Umbilical cord (tissue), 2 donors: ENCODE results near the gene DGCR2. TPM values are rescaled to one million over a fixed set of nuclear protein-coding genes. Genes with fewer than 3 reads are reported as not detected.
"Not testable (repeated sequence)": the region's sequence is repeated elsewhere in the genome, so short reads cannot be mapped to it uniquely, and the experiment has no call there.

Experiments
- DNase-seq: peaks from one replicate; pipeline ENCODE4 v3.0.0-alpha.2; 2015; ENCODE audit warnings: low spot score
- total RNA-seq: library from RNA; depleted of rRNA; stranded (reverse); fragments of >200 nt; gene quantifications from one replicate; pipeline ENCODE4 v1.2.3, GENCODE V29; 2014; ENCODE audit warnings: low replicate concordance; ENCODE audit not compliant: insufficient read depth

DGCR2 gene
- total RNA-seq, 1 donor from 2014 or later: 47.4 TPM

DNA sequence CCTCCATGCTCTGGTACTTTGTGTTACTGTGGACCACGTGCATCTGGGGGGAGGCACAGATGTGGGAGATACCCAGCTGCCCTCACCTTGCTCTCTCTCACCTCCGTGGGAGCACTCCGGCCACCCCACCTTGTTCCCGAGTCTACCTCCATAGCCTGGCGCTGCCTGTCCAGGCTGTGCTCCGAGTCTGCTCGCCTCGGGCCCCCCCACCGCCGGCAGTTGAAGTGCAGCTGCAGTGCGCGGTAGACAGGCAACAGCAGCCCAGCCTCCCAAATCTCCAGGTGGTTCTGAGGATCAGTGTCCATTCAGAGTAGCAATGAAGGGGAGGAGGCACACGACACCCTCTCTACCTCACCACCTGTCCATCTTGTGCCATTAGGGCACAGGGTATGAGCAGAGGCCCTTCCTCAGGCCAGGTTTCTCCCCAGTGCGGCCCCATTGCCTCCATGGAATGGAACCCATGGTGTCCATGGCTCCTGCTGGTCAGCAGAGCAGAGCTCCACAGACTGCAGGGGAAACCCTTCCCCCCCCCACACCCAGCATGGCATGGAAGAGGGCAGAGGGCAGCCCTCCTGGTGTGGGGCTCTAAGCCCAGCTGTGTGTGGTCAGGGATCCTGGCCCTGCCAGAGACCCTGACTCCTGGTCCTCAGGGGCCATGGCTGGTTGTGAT is 89.2 kb downstream of the DGCR2 start:
- DNase-seq: not testable (repeated sequence)

DNA sequence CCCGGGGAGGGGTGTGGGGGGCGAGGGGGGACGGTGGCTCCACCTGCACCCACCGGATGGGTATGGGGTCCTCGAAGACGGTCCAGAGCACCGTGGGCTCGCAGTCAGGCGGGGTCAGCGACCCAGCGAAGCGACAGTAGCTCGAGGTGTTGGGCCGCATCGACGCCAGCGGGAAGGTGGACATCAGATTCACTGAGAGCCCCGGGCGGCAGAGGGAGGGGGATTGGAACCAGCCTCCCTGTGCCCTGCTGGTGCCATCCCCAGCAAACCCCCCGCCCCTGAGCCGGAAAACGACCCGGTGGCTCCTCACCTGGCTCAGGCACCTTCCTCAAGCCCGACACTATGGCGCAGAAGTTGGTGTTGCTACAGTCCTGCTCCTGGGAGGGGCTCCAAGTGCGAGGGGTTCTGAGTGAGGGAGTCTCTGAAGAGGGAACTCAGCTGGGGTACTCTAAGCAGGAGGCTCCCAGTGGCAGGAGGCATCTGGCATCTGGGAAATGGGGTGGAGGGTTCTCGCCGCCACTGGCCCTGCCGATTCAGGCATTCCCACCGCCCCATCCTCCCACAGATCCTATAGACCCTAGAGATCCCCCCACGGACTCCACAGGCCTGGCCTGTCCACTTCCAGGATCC is 89.9 kb downstream of the DGCR2 start:
- not testable (repeated sequence) for DNase-seq

DNA sequence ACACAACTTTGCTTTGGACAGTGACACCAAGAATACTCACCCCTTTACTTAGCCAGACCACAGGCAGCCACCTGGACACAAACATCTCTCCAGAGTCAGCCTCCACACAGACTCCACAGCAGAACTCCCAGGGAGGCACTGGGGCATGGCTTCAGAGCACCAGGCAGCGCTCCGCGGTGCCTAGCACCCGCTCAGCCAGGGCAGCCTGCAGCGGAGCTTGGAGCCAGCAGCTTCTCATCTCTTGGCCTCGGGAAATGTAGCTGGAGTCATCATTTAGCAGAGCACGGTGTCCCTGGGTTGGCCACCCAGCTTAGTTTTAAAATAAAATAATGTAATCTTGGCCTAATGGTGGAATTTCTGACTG is 91.3 kb downstream of the DGCR2 start:
- DNase-seq: not testable (repeated sequence)

DNA sequence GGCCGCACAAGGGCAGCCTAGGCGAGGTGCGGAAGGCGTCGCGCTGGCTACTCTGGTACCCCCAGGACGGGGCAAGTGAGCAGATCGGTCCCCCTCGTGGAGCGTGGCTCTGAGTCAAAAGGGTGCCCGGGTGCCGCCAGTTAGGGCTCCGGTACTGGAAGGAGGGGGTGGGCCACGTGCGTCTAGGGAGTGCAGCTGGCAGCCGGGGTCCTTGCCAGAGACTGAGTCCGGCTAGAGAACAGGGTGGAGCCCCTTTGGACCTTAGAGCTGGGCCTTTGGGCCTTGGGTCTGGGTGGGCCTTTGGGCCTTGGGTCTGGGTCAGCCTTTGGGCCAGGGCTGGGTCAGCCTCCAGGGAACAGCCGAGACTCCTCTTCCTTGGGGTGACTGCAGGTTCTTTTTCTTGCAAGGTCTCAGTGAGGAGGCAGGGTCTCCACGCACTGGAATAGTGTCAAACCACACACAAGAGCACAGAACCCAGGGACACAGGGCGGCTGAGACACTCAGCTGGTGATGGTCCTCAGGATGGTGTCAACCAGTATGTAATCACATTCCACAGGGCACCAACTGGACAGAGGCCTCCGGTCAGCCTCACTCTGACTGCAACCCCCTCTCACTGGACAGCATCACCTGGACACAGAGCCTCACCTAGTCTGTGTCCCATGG is 91.9 kb downstream of the DGCR2 start:
- not testable (repeated sequence) for DNase-seq

DNA sequence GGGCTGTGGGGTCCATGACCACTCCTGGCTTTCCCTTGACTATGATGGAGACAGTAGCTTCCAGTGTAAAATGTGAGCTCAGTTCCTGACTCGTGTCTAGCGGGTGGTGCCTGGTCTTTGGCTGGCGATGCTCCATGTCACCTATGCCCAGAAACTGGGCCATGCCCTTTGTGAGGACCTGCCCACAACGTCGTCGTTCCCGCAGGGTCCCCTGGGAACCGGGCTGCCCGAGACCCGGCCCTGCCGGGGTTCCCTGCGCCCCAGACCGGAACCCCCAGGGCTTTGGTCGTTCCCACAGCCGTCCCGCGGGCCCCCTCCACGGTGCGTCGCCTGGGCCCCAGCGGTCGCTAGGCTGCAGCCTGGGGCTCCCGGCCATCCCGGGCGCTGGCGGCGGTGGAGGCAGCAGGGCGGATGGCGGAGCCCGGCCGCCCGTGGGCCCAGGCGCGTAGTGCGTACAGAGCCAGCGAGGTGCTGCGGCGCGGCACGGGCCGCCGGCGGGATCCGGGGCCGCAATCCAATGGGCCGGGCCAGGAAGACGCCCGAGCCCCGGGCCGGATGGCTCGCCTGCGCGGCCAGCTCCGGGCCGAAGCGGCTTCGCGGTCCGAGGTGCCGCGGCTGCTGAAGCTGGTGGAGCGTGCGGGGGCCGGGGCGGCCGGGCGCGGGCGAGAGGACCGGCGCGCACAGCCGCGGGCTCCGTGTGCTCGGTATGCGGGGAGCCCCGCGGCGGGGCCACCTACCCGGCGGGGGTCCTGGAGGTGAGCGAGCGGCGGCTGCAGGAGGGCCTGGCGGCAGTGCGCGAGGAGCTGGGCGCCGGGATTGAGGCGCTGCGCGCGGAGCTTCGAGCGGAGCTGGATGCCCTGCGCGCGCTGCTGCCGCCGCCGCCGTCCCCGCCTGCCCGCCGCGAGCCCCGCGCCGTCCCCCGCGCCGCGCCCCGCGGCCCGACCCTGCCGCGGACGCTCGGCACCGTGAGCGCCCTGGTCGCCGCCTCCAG is 92.8 kb downstream of the DGCR2 start:
- DNase-seq: not testable (repeated sequence)

DNA sequence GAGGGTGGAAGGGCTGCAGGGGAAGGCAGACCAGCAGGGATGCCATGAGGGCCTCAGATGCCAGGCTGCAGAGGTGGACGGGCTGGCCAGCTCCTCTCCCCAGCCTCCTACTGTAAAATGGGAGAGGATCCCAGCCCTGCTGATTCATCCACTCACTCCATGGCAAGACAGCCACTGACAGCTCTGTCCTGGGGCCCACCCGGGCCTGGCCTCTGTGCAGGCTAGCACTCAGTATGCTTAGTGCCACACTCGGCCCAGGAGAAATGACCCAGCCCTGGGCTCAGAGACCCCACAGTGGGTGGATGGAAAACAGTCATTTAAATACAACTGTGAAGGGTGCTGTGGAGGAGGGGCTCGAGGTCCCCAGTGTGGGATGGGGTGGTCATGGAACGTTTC is 94.2 kb downstream of the DGCR2 start:
- not testable (repeated sequence) for DNase-seq

DNA sequence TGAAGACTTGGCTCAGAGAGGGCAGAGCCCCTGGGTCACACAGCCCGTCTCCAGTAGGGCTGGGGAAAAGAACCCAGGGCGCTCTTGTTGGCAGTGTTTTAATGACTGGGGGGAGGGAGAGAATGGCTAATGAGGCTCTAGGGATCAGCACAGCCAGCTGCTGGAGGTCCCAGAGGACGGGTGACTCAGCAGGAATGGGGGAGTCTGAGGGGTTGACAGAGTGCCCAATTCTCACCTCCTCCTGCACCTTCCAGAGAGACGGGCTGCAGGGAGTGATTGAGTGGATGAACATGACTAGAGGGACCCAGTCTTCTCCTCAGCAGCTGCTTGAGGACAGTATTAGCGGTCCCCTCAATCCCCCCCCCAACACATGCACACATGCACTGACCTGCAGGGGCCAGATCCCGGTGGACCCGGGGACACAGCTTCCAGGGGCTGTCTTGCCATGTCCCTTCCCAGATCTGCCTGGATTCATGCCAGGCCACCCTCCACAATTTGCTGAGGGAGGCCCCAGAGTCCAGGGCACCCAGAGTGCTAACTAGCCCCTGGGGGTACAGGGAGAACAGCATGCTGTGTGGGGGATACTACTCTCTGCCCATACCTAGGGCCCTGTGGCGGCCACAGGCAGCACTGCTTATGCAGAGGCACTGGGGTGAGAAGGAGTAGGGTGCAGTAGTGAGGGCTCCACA is 94.7 kb downstream of the DGCR2 start:
- not testable (repeated sequence) for DNase-seq

DNA sequence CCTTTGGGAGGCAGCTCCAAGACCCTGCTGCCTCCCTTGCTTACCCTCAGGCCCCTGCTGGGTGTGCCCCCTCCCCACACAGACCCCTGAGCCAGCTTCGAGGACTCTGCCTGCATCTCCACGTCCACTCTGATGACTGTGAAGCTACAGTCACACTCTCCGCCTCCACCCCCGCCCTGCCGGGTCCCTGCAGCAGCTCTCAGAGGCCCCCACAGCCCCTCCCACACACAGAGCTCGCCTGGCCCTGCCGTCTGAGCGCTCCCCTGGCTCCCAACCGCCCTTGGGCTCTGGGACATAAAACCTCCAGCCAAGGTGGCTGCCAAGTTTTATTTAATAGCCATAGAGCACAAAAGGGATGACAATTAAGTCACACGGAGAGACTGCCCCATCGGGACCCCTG is 96.1 kb downstream of the DGCR2 start:
- DNase-seq: not testable (repeated sequence)

DNA sequence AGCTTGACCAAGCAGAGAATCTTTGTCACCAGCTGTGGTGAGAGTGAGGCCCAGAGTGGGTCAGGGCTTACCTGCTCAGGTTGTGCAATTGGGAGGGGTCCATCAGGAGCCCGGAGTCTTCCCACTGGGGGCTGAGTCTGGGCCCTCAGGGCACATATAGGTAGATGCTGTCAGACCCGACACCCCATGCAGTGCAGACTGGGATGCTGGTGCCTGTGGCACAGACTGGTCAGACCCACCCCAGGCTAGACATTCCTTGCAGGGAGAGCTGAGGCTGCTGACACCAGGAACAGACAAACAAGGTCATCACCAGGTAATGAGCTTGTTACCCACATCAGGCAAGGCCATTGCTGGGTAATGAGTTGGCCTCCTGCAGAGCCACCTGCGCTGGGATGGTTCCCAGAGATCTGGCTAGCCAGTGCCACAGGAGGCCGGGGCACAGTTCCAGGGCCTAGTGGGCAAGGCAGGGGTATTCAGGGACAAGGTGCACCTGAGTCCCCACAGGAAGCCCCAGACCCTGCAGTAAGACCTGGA is 97.2 kb downstream of the DGCR2 start:
- not testable (repeated sequence) for DNase-seq

DNA sequence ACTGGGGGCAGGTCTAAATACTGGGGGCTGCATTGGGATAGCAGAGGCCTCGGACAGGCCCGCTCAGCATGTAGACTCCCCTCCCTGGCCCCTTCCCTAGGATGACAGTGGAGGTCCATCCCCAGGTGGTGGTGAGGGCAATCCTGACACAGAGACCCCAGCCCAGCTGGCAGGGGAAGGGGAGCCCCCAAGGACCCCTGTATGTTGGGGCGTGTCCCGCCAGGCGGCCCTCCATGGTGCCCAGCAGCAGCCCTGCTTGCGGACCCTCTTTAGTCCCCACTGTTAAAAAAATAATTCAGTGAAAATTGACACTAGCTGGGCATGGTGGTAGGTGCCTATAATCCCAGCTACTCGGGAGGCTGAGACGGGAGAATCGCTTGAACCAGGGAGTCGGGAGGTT is 98.3 kb downstream of the DGCR2 start:
- DNase-seq: not testable (repeated sequence)

DNA sequence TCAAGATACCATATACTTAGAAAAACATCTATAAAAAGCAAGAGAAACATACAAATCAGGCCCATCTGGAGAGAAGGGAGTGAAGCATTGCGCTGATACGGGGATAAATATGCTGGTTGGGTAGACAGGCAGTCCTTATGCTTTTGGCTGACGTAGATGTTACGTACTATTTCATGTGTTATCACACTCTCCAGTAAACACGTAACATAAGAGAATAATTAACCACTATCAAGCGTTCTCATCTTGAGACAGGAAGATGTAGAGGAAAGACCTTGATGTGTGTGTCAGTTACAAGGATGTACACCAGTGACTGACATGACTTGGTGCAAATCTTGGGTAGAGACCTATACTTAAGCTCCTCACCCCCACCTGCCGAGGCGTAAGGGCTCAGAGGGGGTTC is 99.5 kb downstream of the DGCR2 start:
- DNase-seq: no peak

DNA sequence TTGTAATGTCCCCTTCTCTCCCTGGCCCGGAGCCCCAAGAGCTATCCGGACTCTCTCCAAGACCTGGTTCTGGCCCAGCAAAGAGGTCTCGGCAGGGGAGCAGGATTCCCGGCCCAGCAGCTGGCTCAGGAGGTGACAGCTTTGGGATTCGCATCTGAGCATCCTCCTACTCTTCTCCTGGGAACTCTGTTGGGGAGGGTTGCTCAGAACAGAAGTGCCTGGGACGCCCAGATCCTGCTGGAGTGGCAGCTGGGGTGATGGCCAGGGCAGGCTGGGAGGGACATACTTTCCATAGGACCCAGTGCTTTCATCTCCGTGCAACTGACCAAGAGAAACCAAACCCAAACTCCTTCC is 102.6 kb downstream of the DGCR2 start:
- no peak for DNase-seq

DNA sequence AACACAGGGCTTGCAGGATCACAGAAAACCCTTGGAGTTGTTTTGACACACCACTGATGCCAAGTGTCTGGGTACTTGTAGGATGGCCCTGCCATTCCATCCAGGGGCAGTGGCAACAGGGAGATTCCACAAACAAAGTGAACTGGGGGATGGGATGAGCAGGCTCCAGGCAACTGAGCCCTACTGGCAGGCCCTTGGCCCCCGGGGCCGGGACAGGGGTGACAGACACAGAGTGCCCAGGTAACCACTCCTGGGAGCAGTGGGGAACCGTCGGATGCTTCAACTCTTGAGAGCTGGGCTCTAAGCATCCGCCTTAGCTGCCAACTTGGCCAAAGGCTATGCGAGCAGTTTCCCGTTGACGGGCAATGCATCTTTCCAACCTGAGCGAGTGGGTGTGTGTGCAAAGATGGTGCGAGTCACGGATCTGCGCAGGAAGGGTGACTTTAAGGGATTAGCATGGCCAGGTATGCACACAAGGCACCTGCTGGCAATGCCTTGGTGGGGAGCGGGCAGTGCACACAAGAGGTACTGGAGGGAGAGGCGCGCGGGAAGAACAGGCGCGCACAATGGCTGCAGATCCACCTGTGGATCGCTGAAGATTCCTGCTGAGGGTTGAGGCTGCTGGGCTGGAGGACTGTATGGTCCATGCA is 103.1 kb downstream of the DGCR2 start:
- DNase-seq: no peak

DNA sequence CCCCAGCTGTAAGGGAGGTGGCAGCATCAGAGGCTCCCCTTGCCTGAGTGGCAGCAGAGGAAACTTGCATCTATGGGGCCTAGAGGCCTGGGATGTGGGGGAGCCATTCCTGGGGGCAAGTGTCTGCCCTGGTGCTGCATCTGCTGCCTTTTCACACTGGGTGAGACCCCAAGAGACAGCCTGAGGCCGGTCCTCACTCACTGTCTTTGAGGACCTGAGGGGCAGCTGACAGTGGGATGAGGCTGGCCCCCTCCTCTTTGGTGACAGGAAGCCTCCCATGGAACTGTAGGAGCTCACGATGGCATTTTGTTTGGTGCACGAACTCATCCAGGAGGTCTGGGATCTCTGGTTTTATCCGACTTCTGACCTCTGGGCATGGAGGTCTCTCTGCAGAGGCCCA is 104.0 kb downstream of the DGCR2 start:
- DNase-seq: no peak

DNA sequence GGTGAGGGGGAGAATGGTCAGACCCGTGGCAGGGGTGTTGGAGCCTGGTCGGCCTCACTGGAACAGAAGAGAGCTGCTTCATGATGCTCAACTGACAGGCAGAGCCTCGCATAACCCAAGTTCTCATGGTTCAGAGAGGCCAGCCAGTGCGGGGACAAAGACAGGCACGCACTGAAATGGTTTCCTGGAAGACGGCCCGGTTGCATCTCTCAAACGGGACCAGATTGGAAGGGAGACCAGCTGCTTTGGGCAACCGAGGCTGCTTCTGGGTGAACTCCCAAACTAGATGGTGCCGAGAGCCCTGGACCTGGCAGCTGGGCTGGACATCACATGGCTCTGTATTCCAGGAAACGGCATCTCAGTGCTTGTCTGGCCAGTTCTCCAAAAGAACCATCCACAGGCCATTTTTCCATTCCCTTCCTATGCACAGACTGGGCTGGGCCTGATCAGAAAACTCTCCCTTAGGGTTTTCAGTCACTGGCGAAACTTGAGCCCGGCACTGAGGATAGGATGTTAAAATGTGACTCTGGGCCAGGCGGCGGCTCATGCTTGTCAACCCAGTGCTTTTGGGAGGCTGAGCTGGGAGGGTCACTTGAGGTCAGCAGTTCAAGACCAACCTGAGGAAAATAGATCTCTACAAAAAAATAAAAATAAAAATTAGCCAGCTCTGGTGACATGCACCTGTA is 106.0 kb downstream of the DGCR2 start:
- DNase-seq: no peak

DNA sequence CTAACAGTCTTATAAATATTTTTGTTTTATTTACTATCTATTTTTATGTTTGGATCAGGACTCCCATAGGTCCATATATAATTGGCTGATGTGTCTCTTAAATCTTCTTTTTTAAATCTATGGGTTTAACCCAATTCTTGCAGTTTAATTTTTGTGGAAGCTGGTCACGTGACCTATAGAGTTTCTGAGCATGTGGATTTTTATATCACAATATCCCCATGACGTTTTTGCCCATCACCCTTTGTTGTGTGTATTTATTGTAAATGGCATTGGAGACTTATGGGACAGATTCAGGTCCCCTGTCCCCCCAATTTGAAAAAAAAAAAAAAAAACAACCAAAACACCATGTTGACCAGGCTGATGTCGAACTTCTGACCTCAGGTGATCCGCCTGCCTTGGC is 107.3 kb downstream of the DGCR2 start:
- no peak for DNase-seq

DNA sequence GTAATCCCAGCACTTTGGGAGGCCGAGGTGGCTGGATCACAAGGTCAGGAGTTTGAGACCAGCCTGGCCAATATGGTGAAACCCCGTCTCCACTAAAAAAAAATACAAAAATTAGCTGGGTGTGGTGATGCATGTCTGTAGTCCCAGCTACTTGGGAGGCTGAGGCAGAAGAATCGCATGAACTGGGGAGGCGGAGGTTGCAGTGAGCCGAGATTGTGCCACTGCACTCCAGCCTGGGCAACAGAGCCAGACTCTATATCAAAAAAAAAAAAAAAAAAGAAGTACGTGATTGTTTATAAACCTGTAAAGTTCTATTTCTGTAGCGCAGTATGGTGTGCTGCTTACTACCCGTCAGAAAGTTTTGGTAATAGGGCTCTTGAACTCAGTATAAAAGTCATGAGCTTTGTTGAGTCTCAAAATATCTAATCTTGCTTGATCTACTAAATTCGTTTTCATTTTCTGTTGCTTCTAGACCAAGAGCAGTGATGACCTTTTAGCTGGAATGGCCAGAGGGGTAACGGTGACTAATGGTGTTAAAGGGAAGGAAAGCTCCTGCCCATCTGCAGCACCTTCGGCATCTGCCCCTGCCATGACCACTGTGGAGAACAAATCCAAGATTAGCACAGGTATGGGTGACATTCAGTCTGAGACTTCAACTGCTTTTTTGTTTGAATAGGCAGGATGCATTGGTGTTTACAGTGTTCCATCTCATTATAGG is 108.2 kb downstream of the DGCR2 start:
- DNase-seq: not testable (repeated sequence)

DNA sequence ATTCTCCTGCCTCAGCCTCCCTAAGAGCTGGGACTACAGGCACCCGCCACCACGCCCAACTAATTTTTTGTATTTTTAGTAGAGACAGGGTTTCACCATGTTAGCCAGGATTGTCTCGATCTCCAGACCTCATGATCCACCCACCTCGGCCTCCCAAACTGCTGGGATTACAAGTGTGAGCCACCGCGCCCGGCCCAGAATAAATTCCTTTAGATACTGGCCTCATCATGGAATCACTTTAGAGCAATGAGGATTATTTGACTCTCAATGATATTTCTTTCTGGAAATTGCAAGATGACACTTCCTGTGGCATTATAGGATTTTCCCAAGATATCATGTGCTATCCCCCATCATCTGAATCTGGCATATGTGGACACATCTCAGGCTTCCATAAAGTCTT is 108.8 kb downstream of the DGCR2 start:
- DNase-seq: not testable (repeated sequence)

DNA sequence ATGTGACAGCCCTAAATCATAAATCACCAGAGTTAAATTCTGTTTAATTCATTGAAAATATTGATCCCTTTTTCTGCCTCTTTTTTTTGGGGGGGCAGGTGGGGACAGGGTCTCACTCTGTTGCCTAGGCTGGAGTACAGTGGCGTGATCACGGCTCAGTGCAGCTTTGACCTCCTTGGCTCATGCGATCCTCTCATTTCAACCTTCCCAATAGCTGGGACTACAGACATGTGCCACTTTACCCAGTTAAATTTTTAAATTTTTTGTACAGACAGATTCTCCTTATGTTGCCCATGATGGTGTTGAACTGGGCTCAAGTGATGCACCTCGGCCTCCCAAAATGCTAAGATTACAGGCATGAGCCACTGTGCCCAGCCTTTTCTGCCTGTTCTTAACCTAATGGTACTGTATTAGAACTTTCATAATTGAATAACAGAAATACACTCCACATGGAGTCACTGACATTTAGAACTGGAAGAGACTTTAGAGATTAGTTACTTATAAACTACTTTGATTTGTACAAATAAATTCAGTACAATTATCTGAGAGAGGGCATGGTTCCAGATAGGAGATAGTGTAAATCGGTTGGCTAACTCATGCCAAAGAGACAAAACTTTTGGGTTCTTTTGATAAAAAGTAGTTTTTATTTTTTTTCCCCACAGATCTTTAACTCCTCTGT is 109.8 kb downstream of the DGCR2 start:
- no peak for DNase-seq
